Measurements from ENCODE around the gene MGAT5B.

DNA sequence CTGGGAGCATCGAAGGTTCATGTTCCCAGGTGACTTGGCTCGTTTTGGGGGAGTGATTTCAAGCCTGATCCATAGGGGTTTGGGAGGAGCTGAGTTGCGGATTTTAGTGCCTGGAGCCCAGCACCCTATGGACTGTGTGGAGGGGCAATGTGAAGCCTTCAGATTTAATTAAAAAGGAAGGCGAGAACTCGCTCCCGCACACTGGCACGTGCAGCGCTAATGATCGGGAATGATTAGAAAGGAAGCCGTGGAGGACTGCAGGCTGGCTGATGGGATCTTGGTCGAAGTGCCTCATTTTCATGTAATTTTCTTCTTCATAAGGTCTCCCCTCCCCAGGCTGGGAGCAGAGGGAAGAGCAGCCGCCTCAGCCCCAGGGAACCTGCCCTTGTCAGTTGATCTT, 12.8 kb downstream of the MGAT5B start:
- TF ChIP-seq NFYB (IDR thresholded peaks at IDR 0.05; ENCODE audit: extremely low read depth, insufficient read length) (no peak), STAT5A (IDR thresholded peaks at IDR 0.05; ENCODE audit: borderline replicate concordance, low read length) (no peak)
